Neural cell (in vitro differentiated cells): Measurements from ENCODE around the gene SLC26A5. TPM values are rescaled to one million over a fixed set of nuclear protein-coding genes. Genes with fewer than 3 reads are reported as not detected.

Experiments used
- H2AFZ ChIP-seq: fragments of 200-600, 300-800 bp; sonication (generic), shearing (Covaris generic); 2 replicates; pipeline ENCODE4 v1.6.0; 2014; ENCODE audit warnings: low read depth, mild to moderate bottlenecking, antibody characterized with exemption, low read length, moderate library complexity
- H3F3A ChIP-seq: fragments of 200-600 bp; shearing (Covaris generic); 2 replicates; pipeline ENCODE4 v1.6.1; 2016; ENCODE audit warnings: mild to moderate bottlenecking, moderate library complexity, mixed read lengths, antibody characterized with exemption, low read length; ENCODE audit not compliant: insufficient read depth, poor library complexity, severe bottlenecking
- H3K27ac ChIP-seq: fragments of 200-600, 300-800 bp; sonication (generic), shearing (Covaris generic); 2 replicates; pipeline ENCODE4 v1.5.1; 2014; ENCODE audit warnings: mild to moderate bottlenecking, low read length, moderate library complexity
- H3K27me3 ChIP-seq: fragments of 300-800, 200-600 bp; sonication (generic), shearing (Covaris generic); 2 replicates; pipeline ENCODE4 v1.6.0; 2014; ENCODE audit warnings: mild to moderate bottlenecking, low read depth, low read length, moderate library complexity; ENCODE audit not compliant: insufficient read depth
- H3K36me3 ChIP-seq: fragments of 300-800, 200-600 bp; sonication (generic), shearing (Covaris generic); 2 replicates; pipeline ENCODE4 v1.5.1; 2014; ENCODE audit warnings: mild to moderate bottlenecking, antibody characterized with exemption, low read length, moderate library complexity; ENCODE audit not compliant: insufficient read depth
- H3K4me2 ChIP-seq: fragments of 300-800, 200-600 bp; sonication (generic), shearing (Covaris generic); 2 replicates; pipeline ENCODE4 v1.6.0; 2014; ENCODE audit warnings: mild to moderate bottlenecking, low read length
- H3K4me3 ChIP-seq: fragments of 300-800, 200-600 bp; sonication (generic), shearing (Covaris generic); 2 replicates; pipeline ENCODE4 v1.5.1; 2014; ENCODE audit warnings: mild to moderate bottlenecking, low read length, moderate library complexity
- H3K79me2 ChIP-seq: fragments of 200-600 bp; shearing (Covaris generic); replicated peaks from 2 replicates; pipeline ENCODE4 v1.6.0; 2014; ENCODE audit warnings: mild to moderate bottlenecking, low read length, moderate library complexity; ENCODE audit not compliant: insufficient read depth
- H3K9ac ChIP-seq: fragments of 300-800, 200-600 bp; sonication (generic), shearing (Covaris generic); 2 replicates; pipeline ENCODE4 v1.6.1; 2016; ENCODE audit warnings: mild to moderate bottlenecking, low read length, mixed read lengths
- H3K9me2 ChIP-seq: fragments of 200-600 bp; shearing (Covaris generic); 2 replicates; pipeline ENCODE4 v1.6.1; 2016; ENCODE audit warnings: mild to moderate bottlenecking, low read length, mixed read lengths; ENCODE audit not compliant: insufficient read depth
- H3K9me3 ChIP-seq: fragments of 200-600, 300-800 bp; sonication (generic), shearing (Covaris generic); 2 replicates; pipeline ENCODE4 v1.6.1; 2016; ENCODE audit warnings: mild to moderate bottlenecking, mixed run types, low read length, moderate library complexity, mixed read lengths
- H4K20me1 ChIP-seq: fragments of 200-600 bp; shearing (Covaris generic); 2 replicates; pipeline ENCODE4 v1.6.1; 2016; ENCODE audit warnings: mild to moderate bottlenecking, mixed run types; ENCODE audit not compliant: insufficient read depth
- CTCF ChIP-seq: fragments of 450-650 bp; IDR thresholded peaks from 2 replicates; pipeline ENCODE4 v1.5.1; 2014; ENCODE audit warnings: antibody characterized with exemption, mild to moderate bottlenecking, moderate library complexity; ENCODE audit not compliant: poor library complexity, severe bottlenecking
- EP300 ChIP-seq: fragments of 450-650 bp; conservative IDR thresholded peaks from 2 replicates; pipeline ENCODE4 v1.6.1; 2014; ENCODE audit warnings: antibody characterized with exemption, mild to moderate bottlenecking, moderate library complexity; ENCODE audit not compliant: poor library complexity, severe bottlenecking
- EZH2 ChIP-seq: fragments of 200-600, 300-800 bp; shearing (Covaris generic), sonication (generic); IDR thresholded peaks from 2 replicates; pipeline ENCODE4 v1.6.1; 2014; ENCODE audit warnings: antibody characterized with exemption, low read length, borderline replicate concordance, mild to moderate bottlenecking; ENCODE audit not compliant: insufficient read depth, poor library complexity, severe bottlenecking
- MXI1 ChIP-seq: fragments of 450-650 bp; conservative IDR thresholded peaks from 2 replicates; pipeline ENCODE4 v1.6.1; 2014; ENCODE audit warnings: antibody characterized with exemption, mild to moderate bottlenecking; ENCODE audit not compliant: poor library complexity, severe bottlenecking
- POLR2AphosphoS5 ChIP-seq: IDR thresholded peaks from 2 replicates; pipeline ENCODE4 v1.6.1; 2012
- RAD21 ChIP-seq: fragments of 450-650 bp; conservative IDR thresholded peaks from 2 replicates; pipeline ENCODE4 v1.6.1; 2014; ENCODE audit warnings: antibody characterized with exemption, mild to moderate bottlenecking, moderate library complexity
- REST ChIP-seq: IDR thresholded peaks from 2 replicates; pipeline ENCODE4 v1.6.1; 2012; ENCODE audit warnings: borderline replicate concordance
- SMC3 ChIP-seq: fragments of 450-650 bp; conservative IDR thresholded peaks from 2 replicates; pipeline ENCODE4 v1.6.1; 2014; ENCODE audit warnings: antibody characterized with exemption, mild to moderate bottlenecking, moderate library complexity; ENCODE audit not compliant: poor library complexity
- TAF1 ChIP-seq: IDR thresholded peaks from 2 replicates; pipeline ENCODE4 v1.6.1; 2012; ENCODE audit warnings: low read depth
- polyA plus RNA-seq: library from polyadenylated mRNA; depleted of rRNA; stranded (reverse); fragments of >200 nt; gene quantifications from 2 replicates; pipeline ENCODE4 v1.2.3, GENCODE V29; 2014

SLC26A5 gene
- polyA plus RNA-seq, 1 donor from 2014 or later: not detected

- no peak overlapping the region for H3K27ac ChIP-seq
- H3F3A ChIP-seq: no peaks in the 10 kb centered on the region
- H3K9me3 ChIP-seq: no peaks in the 10 kb centered on the region
- H3K9ac ChIP-seq: no peak overlapping the region
- H3K4me2 ChIP-seq: no peak overlapping the region
- no peaks in the 10 kb centered on the region for H3K9me2 ChIP-seq
- H2AFZ ChIP-seq: no peak overlapping the region
- TF ChIP-seq RAD21 (no peak), CTCF (no peak), MXI1 (no peak), EP300 (no peak)
- H4K20me1 ChIP-seq: no peaks in the 10 kb centered on the region
- H3K36me3 ChIP-seq: no peaks in the 10 kb centered on the region
- no peaks in the 10 kb centered on the region for H3K27me3 ChIP-seq
- H3K4me3 ChIP-seq: no peak overlapping the region
- peaks cover 22% of the 10 kb centered on the region for H3K79me2 ChIP-seq
Measured at GRCh38 chr7:103341466-103341865, 104.5 kb downstream of the SLC26A5 start.

- no peak overlapping the region for H3K9ac ChIP-seq
- H3F3A ChIP-seq: no peaks in the 10 kb centered on the region
- H3K9me3 ChIP-seq: no peaks in the 10 kb centered on the region
- H3K4me2 ChIP-seq: no peak overlapping the region
- H3K79me2 ChIP-seq: peaks cover 12% of the 10 kb centered on the region
- H3K27me3 ChIP-seq: no peaks in the 10 kb centered on the region
- H3K9me2 ChIP-seq: no peaks in the 10 kb centered on the region
- no peak overlapping the region for H3K4me3 ChIP-seq
- no peaks in the 10 kb centered on the region for H3K36me3 ChIP-seq
- no peak overlapping the region for H3K27ac ChIP-seq
- TF ChIP-seq POLR2AphosphoS5: no peak
- H2AFZ ChIP-seq: no peak overlapping the region
- no peaks in the 10 kb centered on the region for H4K20me1 ChIP-seq
Measured at GRCh38 chr7:103338864-103339263, 107.1 kb downstream of the SLC26A5 start.

GRCh38 chr7:103336761-103337160, 109.2 kb downstream of the SLC26A5 start:
- H3K27me3 ChIP-seq: no peaks in the 10 kb centered on the region
- no peaks in the 10 kb centered on the region for H3K79me2 ChIP-seq
- no peak overlapping the region for H3K4me3 ChIP-seq
- no peak overlapping the region for H2AFZ ChIP-seq
- H3K9me2 ChIP-seq: no peaks in the 10 kb centered on the region
- H3K9ac ChIP-seq: no peak overlapping the region
- no peaks in the 10 kb centered on the region for H4K20me1 ChIP-seq
- H3K36me3 ChIP-seq: no peaks in the 10 kb centered on the region
- no peaks in the 10 kb centered on the region for H3F3A ChIP-seq
- no peak overlapping the region for H3K4me2 ChIP-seq
- H3K27ac ChIP-seq: no peak overlapping the region
- TF ChIP-seq TAF1 (no peak), RAD21 (no peak), REST (no peak), POLR2AphosphoS5 (no peak), EP300 (no peak), CTCF (no peak), EZH2 (no peak), SMC3 (no peak), MXI1 (no peak)
- no peaks in the 10 kb centered on the region for H3K9me3 ChIP-seq
